ENCODE data around the gene AMDHD2.

AMDHD2 gene

GRCh38 chr16:2520097-2520783 is at the start of gene AMDHD2:
TSS of gene AMDHD2 (plus strand) at chr16:2520371. CDS start at chr16:2520459, 88 bp downstream.
- peaks cover 3% of the 10 kb centered on the region for H3K4me1 ChIP-seq (ENCODE audit: control insufficient read depth, insufficient read depth, low read length)
- H3K9me3 ChIP-seq (ENCODE audit: control insufficient read depth, insufficient read depth, low read depth, low read length) = no peaks in the 10 kb centered on the region
- H3K36me3 ChIP-seq (ENCODE audit: control insufficient read depth in 2 of 2, insufficient read depth in 1 of 2, low read length in 2 of 2) = peaks cover 0 to 67% of the 10 kb centered on the region in 2 experiments; a peak in 2 of 3 replicates
- peak within 1 kb of the TSS; percentile 68 for H3K4me3 ChIP-seq (ENCODE audit: low read depth, low read length)
- CTCF ChIA-PET = interaction anchor here (0.6 kb wide), 1 partner anchor 17 kb away, joined by 3 read pairs; no protein-coding TSS in a partner anchor
- H3K27ac ChIP-seq (ENCODE audit: extremely low read depth, low read depth, low read length) = peak within 1 kb of the TSS; percentile 41; the same call in 1 of the 2 replicates
- POLR2A ChIA-PET = interaction anchor here (0.5 to 2.6 kb wide), 10 partner anchors 9 to 365 kb away, joined by 3 to 25 read pairs (median 3); partner anchors contain the start of genes CEMP1, ECI1, PDPK1 and TBC1D24
- TF ChIP-seq ZBTB26 (tag by site-specific recombination; optimal IDR thresholded peaks at IDR 0.05) = peak; percentile 92
- no peak for TF ChIP-seq AEBP2 (tag by site-specific recombination; IDR thresholded peaks at IDR 0.05; ENCODE audit: borderline replicate concordance)
- peak; percentile 18; the same call in 1 of the 2 replicates for TF ChIP-seq ZNF76 (tag by site-specific recombination; IDR thresholded peaks at IDR 0.05; ENCODE audit: borderline replicate concordance, low read depth)
- TF ChIP-seq ZIC2 (tag by site-specific recombination; IDR thresholded peaks at IDR 0.05) = peak; percentile 52; the same call in 1 of the 2 replicates
- TF ChIP-seq ZNF658 (tag by site-specific recombination; IDR thresholded peaks at IDR 0.05) = no peak
- no peak for TF ChIP-seq ZNF561 (tag by site-specific recombination; IDR thresholded peaks at IDR 0.05; ENCODE audit: borderline replicate concordance)
- 0 out of 2 replicates have a peak, but pooled peaks have one; percentile 52 for TF ChIP-seq ZSCAN5A (tag by site-specific recombination; IDR thresholded peaks at IDR 0.05)
- peak; percentile 67 for TF ChIP-seq ZBTB8A (tag by site-specific recombination; IDR thresholded peaks at IDR 0.05)
- TF ChIP-seq TCF7L2 (IDR thresholded peaks at IDR 0.05; ENCODE audit: borderline replicate concordance, low read depth, low read length) = no peak
- no peak for TF ChIP-seq FEZF1 (tag by site-specific recombination; IDR thresholded peaks at IDR 0.05)
- TF ChIP-seq PBX3 (CRISPR knock-in tag; IDR thresholded peaks at IDR 0.05) = peak; percentile 46
- TF ChIP-seq ZNF221 (tag by site-specific recombination; IDR thresholded peaks at IDR 0.05; ENCODE audit: borderline replicate concordance) = no peak
- 0 out of 2 replicates have a peak, but pooled peaks have one; percentile 13 for TF ChIP-seq SP3 (tag by site-specific recombination; IDR thresholded peaks at IDR 0.05)
- peak; percentile 68 for TF ChIP-seq KLF16 (tag by site-specific recombination; IDR thresholded peaks at IDR 0.05)
- TF ChIP-seq REST (tag by site-specific recombination; IDR thresholded peaks at IDR 0.05) = no peak
- TF ChIP-seq ZBTB21 (tag by site-specific recombination; IDR thresholded peaks at IDR 0.05) = no peak
- no peak for TF ChIP-seq ZNF624 (tag by site-specific recombination; IDR thresholded peaks at IDR 0.05)
- no peak for TF ChIP-seq ZNF555 (tag by site-specific recombination; conservative IDR thresholded peaks at IDR 0.05)
- TF ChIP-seq GLI2 (tag by site-specific recombination; IDR thresholded peaks at IDR 0.05; ENCODE audit: borderline replicate concordance, low read depth) = no peak
- TF ChIP-seq ZNF830 (tag by site-specific recombination; IDR thresholded peaks at IDR 0.05; ENCODE audit: low read depth) = no peak
- TF ChIP-seq GLI4 (tag by site-specific recombination; IDR thresholded peaks at IDR 0.05) = no peak
- TF ChIP-seq ZXDB (tag by site-specific recombination; IDR thresholded peaks at IDR 0.05) = 0 out of 2 replicates have a peak, but pooled peaks have one; percentile 31
- TF ChIP-seq KLF9 (tag by site-specific recombination; IDR thresholded peaks at IDR 0.05; ENCODE audit: low read depth) = peak; percentile 32; the same call in 1 of the 2 replicates
- 0 out of 2 replicates have a peak, but pooled peaks have one; percentile 21 for TF ChIP-seq SCRT2 (tag by site-specific recombination; IDR thresholded peaks at IDR 0.05)
- no peak for TF ChIP-seq ZNF155 (tag by site-specific recombination; IDR thresholded peaks at IDR 0.05)
- 0 out of 2 replicates have a peak, but pooled peaks have one; percentile 26 for TF ChIP-seq KLF17 (tag by site-specific recombination; IDR thresholded peaks at IDR 0.05)
- TF ChIP-seq GLIS1 (tag by site-specific recombination; IDR thresholded peaks at IDR 0.05) = peak; percentile 37; the same call in 1 of the 2 replicates
